Lower lobe of right lung (tissue), 2 donors: ENCODE data around the gene ROBO1. TPM values are rescaled to one million over a fixed set of nuclear protein-coding genes. Genes with fewer than 3 reads are reported as not detected.

Experiments
- ATAC-seq, 2 donors: fragments of 200-7000 bp; cut with Tn5 transposase; one replicate each; pipeline ENCODE4 v1.9.1; 2020 to 2022; ENCODE audit warnings: mild to moderate bottlenecking in 2 of 2, moderate library complexity in 2 of 2
- DNase-seq: peaks from one replicate; pipeline ENCODE4 v3.0.0-alpha.2; 2020
- H3K27ac ChIP-seq: fragments of 200-600 bp; one replicate; pipeline ENCODE4 v1.8.0; 2022
- H3K27me3 ChIP-seq: fragments of 200-600 bp; one replicate; pipeline ENCODE4 v1.8.0; 2022; ENCODE audit warnings: low read depth
- H3K36me3 ChIP-seq: fragments of 200-600 bp; one replicate; pipeline ENCODE4 v1.8.0; 2022; ENCODE audit warnings: mild to moderate bottlenecking
- H3K4me1 ChIP-seq: fragments of 200-600 bp; one replicate; pipeline ENCODE4 v1.8.0; 2022
- H3K4me3 ChIP-seq: fragments of 200-600 bp; one replicate; pipeline ENCODE4 v1.8.0; 2022; ENCODE audit warnings: mild to moderate bottlenecking
- H3K9me3 ChIP-seq: fragments of 200-600 bp; one replicate; pipeline ENCODE4 v1.8.0; 2022
- intact Hi-C: fragments of 100-400 bp; cut with DNase I; formaldehyde crosslinking; loops from one replicate; pipeline ENCODE4 v1.11.0; 2022
- total RNA-seq: library from RNA; stranded (reverse); fragmentation: NEBNext Ultra II Directional; extraction: Animal tissue kit (Norgen Biotek cat#: 25700); gene quantifications from one replicate; pipeline ENCODE4 v1.2.1, GENCODE V29; 2021
- TF ChIP-seq, protein P1 (sequence below): fragments of 200-600 bp; IDR thresholded peaks from one replicate; pipeline ENCODE4 v1.8.0; 2022; ENCODE audit warnings: antibody characterized with exemption, mild to moderate bottlenecking
- donor health status: DM: no; HTN: yes; CAD: no; lungs with severe emphysema.

The ROBO1 gene
- total RNA-seq, 1 donor from 2014 or later = 14.8 TPM

GRCh38 chr3:78804251-78805037 is 963.4 kb downstream of the ROBO1 start:
- intact Hi-C loops = no loop called here
- ATAC-seq (no peak), DNase-seq (no peak)
- Histone ChIP-seq H3K4me1 (no peaks in the 10 kb centered on the region), H3K9me3 (no peaks in the 10 kb centered on the region), H3K36me3 (no peaks in the 10 kb centered on the region), H3K27ac (no peak overlapping the region), H3K4me3 (no peak overlapping the region), H3K27me3 (no peaks in the 10 kb centered on the region)
- TF ChIP-seq, protein P1, sequence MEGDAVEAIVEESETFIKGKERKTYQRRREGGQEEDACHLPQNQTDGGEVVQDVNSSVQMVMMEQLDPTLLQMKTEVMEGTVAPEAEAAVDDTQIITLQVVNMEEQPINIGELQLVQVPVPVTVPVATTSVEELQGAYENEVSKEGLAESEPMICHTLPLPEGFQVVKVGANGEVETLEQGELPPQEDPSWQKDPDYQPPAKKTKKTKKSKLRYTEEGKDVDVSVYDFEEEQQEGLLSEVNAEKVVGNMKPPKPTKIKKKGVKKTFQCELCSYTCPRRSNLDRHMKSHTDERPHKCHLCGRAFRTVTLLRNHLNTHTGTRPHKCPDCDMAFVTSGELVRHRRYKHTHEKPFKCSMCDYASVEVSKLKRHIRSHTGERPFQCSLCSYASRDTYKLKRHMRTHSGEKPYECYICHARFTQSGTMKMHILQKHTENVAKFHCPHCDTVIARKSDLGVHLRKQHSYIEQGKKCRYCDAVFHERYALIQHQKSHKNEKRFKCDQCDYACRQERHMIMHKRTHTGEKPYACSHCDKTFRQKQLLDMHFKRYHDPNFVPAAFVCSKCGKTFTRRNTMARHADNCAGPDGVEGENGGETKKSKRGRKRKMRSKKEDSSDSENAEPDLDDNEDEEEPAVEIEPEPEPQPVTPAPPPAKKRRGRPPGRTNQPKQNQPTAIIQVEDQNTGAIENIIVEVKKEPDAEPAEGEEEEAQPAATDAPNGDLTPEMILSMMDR = no peak

DNA sequence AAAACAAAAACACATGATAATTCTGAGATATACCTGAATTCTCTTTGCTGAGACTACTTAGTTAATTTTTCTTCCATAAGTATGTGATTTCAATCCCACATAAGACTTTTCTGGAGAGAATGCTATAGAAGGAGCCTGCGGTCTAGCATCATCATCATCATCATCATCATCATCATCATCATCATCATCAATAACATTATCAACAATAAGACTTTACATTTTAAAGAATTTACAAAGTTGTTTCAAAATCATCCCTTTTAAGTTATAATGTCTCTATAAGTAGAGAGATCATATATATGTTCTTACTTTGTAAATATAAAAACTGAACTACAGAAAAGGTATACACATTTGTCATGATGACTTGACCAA is 965.3 kb downstream of the ROBO1 start:
- no peaks in the 10 kb centered on the region for H3K4me1 ChIP-seq
- ATAC-seq (no peak), DNase-seq (no peak)
- no peaks in the 10 kb centered on the region for H3K9me3 ChIP-seq
- H3K36me3 ChIP-seq = no peaks in the 10 kb centered on the region
- TF ChIP-seq, protein P1 = no peak
- intact Hi-C loops = no loop called here
- no peak overlapping the region for H3K27ac ChIP-seq
- no peak overlapping the region for H3K4me3 ChIP-seq
- H3K27me3 ChIP-seq = no peaks in the 10 kb centered on the region

GRCh38 chr3:78801926-78802561 is 965.8 kb downstream of the ROBO1 start:
- no peaks in the 10 kb centered on the region for H3K36me3 ChIP-seq
- intact Hi-C loops = no loop called here

GRCh38 chr3:78799681-78800080 is 968.1 kb downstream of the ROBO1 start:
- Histone ChIP-seq H3K9me3 (no peaks in the 10 kb centered on the region), H3K36me3 (no peaks in the 10 kb centered on the region), H3K27me3 (no peaks in the 10 kb centered on the region), H3K4me3 (no peak overlapping the region), H3K27ac (no peak overlapping the region), H3K4me1 (no peaks in the 10 kb centered on the region)
- no peak for DNase-seq
- no peak for ATAC-seq
- TF ChIP-seq, protein P1 = no peak
- intact Hi-C loops = no loop called here

More at GRCh38 chr3:78801926-78802561, 965.8 kb downstream of the ROBO1 start:
- no peaks in the 10 kb centered on the region for H3K9me3 ChIP-seq
- no peaks in the 10 kb centered on the region for H3K27me3 ChIP-seq
- no peaks in the 10 kb centered on the region for H3K4me1 ChIP-seq
- DNase-seq (no peak), ATAC-seq (no peak)
- H3K27ac ChIP-seq = no peak overlapping the region
- H3K4me3 ChIP-seq = no peak overlapping the region
- TF ChIP-seq, protein P1 = no peak

DNA sequence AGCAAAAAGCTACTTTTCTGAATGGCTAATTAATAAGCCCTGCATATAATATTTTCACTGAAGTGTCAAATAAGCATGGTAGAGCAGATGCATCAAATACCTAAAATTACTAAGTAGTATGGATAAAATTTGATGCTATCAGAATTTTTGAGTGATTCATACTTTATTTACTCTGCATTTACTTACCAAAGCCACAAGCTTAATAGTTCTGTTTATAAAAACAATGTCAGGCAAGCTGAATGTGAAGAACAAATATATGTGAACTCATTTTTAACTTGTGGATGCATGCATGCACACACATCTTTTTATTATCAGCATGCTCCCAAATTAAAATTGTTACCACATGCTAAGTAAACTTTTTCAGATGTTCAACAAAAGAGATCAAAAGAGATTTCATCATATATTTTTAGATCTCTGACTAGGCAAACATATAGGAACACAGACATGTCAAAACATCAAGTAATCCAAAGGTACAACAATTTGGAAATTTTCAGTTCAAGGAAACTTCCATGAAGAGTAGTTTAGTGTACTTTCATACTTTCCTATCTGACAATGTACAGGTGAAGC is 969.4 kb downstream of the ROBO1 start:
- Histone ChIP-seq H3K36me3 (no peaks in the 10 kb centered on the region), H3K27ac (no peak overlapping the region), H3K9me3 (no peaks in the 10 kb centered on the region), H3K4me1 (no peaks in the 10 kb centered on the region), H3K4me3 (no peak overlapping the region), H3K27me3 (no peaks in the 10 kb centered on the region)
- intact Hi-C loops = no loop called here
- DNase-seq (no peak), ATAC-seq (no peak)
- TF ChIP-seq, protein P1 = no peak
